ENCODE data around the gene HSPB7. TPM values are rescaled to one million over a fixed set of nuclear protein-coding genes. Genes with fewer than 3 reads are reported as not detected.

Gene HSPB7
- total RNA-seq, 4 donors from 2014 or later: 1.9 to 7.0 (median 3.3) TPM

DNA sequence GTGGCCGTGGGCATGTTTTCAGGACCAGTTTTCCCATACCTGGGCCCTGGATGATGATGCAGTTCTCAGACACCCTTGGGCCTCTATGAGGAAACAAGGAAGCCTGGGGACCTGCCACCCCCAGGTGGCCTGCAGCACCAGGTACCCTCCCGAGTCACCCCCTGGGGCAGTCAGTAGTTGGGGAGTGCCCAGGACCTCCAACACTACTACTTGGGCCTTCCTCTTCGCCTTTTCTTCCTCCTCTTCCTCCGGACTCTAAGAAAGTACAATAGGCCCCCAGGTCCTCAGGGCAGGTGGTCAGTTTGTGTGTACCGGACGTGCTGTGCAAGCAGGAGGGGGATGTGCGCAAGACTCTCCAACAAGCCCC lies 25.7 kb downstream of the HSPB7 start:
- Histone ChIP-seq H3K4me1 (no peaks in the 10 kb centered on the region), H3K27ac (no peak overlapping the region), H3K9me3 (no peaks in the 10 kb centered on the region), H3K36me3 (no peaks in the 10 kb centered on the region), H3K4me3 (no peak overlapping the region), H3K27me3 (no peaks in the 10 kb centered on the region)
- WGBS: 96% methylated on average over 6 of the region's 7 CpGs
- no peak for TF ChIP-seq POLR2A (IDR thresholded peaks at IDR 0.05)
- no peak for DNase-seq (ENCODE audit: low spot score in 2 of 2)

DNA sequence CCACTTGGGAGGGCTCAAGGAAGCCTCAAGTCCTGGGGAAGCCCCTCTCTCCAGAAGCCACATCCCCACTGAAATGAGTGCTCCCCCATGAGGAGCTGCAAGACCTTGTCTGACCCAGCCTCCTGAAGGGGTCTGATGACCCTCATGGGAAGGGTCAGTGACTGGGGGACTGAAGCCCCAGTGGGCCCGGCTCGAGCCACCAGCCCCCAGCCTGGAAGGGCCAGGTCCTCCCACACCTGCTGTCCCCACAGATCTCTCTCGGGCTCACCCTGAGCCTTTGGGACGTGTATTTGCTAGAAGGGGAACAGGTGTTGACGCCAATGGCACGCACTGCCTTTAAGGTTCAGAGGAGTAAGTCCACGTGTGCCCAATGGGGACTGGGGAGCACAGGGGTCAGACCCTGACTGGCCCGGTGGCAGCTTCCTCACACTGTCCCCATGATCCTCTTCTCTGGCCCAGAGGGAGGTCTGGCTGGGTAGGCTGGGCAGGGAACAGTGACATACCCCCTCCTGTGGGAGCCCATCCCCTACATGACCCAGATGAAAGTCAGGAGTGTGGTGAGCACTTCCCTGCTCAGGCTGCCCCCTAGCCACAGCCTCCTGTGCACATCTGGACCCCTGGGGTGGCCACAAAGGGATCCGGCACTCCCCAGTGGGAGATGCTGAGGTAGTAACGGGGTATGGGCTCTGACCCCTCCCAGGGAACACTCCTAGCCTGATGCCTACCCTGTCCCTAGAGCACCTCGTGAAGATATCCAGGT lies 26.2 kb downstream of the HSPB7 start:
- no peaks in the 10 kb centered on the region for H3K4me1 ChIP-seq
- no peaks in the 10 kb centered on the region for H3K9me3 ChIP-seq
- H3K27me3 ChIP-seq: no peaks in the 10 kb centered on the region
- no peak overlapping the region for H3K4me3 ChIP-seq
- H3K36me3 ChIP-seq: no peaks in the 10 kb centered on the region
- no peak overlapping the region for H3K27ac ChIP-seq
- DNase-seq (ENCODE audit: low spot score in 2 of 2): no peak
- TF ChIP-seq, protein P1, sequence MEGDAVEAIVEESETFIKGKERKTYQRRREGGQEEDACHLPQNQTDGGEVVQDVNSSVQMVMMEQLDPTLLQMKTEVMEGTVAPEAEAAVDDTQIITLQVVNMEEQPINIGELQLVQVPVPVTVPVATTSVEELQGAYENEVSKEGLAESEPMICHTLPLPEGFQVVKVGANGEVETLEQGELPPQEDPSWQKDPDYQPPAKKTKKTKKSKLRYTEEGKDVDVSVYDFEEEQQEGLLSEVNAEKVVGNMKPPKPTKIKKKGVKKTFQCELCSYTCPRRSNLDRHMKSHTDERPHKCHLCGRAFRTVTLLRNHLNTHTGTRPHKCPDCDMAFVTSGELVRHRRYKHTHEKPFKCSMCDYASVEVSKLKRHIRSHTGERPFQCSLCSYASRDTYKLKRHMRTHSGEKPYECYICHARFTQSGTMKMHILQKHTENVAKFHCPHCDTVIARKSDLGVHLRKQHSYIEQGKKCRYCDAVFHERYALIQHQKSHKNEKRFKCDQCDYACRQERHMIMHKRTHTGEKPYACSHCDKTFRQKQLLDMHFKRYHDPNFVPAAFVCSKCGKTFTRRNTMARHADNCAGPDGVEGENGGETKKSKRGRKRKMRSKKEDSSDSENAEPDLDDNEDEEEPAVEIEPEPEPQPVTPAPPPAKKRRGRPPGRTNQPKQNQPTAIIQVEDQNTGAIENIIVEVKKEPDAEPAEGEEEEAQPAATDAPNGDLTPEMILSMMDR (IDR thresholded peaks at IDR 0.05): no peak
- TF ChIP-seq EP300 (IDR thresholded peaks at IDR 0.05) (no peak), POLR2AphosphoS5 (IDR thresholded peaks at IDR 0.05) (no peak), POLR2A (IDR thresholded peaks at IDR 0.05) (no peak)
- WGBS: 83% methylated on average over 4 of the region's 11 CpGs

- Histone ChIP-seq H3K9me3 (no peaks in the 10 kb centered on the region), H3K4me3 (no peak overlapping the region), H3K27me3 (no peaks in the 10 kb centered on the region), H3K36me3 (no peaks in the 10 kb centered on the region), H3K27ac (no peak overlapping the region), H3K4me1 (no peaks in the 10 kb centered on the region)
- TF ChIP-seq EP300 (IDR thresholded peaks at IDR 0.05) (no peak), POLR2AphosphoS5 (IDR thresholded peaks at IDR 0.05) (no peak), POLR2A (IDR thresholded peaks at IDR 0.05) (no peak)
- TF ChIP-seq, protein P1 (IDR thresholded peaks at IDR 0.05): no peak
- WGBS: 53% methylated on average over 9 of the region's 9 CpGs
- no peak for DNase-seq (ENCODE audit: low spot score in 2 of 2)
Observed at GRCh38 chr1:15989776-15990175, 28.1 kb downstream of the HSPB7 start.

GRCh38 chr1:15988856-15989736 lies 28.7 kb downstream of the HSPB7 start:
- no peaks in the 10 kb centered on the region for H3K27me3 ChIP-seq
- H3K27ac ChIP-seq: no peak overlapping the region
- H3K4me1 ChIP-seq: no peaks in the 10 kb centered on the region
- WGBS: 87% methylated on average over 12 of the region's 13 CpGs
- DNase-seq (ENCODE audit: low spot score in 2 of 2): no peak
- H3K9me3 ChIP-seq: no peaks in the 10 kb centered on the region
- H3K36me3 ChIP-seq: no peaks in the 10 kb centered on the region
- TF ChIP-seq EP300 (IDR thresholded peaks at IDR 0.05) (no peak), POLR2AphosphoS5 (IDR thresholded peaks at IDR 0.05) (no peak), POLR2A (IDR thresholded peaks at IDR 0.05) (no peak)
- TF ChIP-seq, protein P1 (IDR thresholded peaks at IDR 0.05): no peak
- H3K4me3 ChIP-seq: no peak overlapping the region

- no peaks in the 10 kb centered on the region for H3K4me1 ChIP-seq
- no peak overlapping the region for H3K27ac ChIP-seq
- WGBS: 53% methylated on average over 5 of the region's 5 CpGs
- TF ChIP-seq, protein P1 (IDR thresholded peaks at IDR 0.05): no peak
- TF ChIP-seq POLR2A (IDR thresholded peaks at IDR 0.05): no peak
- no peak for TF ChIP-seq POLR2AphosphoS5 (IDR thresholded peaks at IDR 0.05)
- H3K36me3 ChIP-seq: no peaks in the 10 kb centered on the region
- no peak for DNase-seq (ENCODE audit: low spot score in 2 of 2)
- no peaks in the 10 kb centered on the region for H3K9me3 ChIP-seq
- H3K4me3 ChIP-seq: no peak overlapping the region
- no peaks in the 10 kb centered on the region for H3K27me3 ChIP-seq
Observed at GRCh38 chr1:15985611-15986297, 32.1 kb downstream of the HSPB7 start.
